NCI-H1092 (cell line): ENCODE results near the gene EBPL.

ENCODE experiments used
- DNase-seq: peaks from one replicate; lab custom pipeline; 2025; lab: John Stamatoyannopoulos, UW

EBPL gene

DNA sequence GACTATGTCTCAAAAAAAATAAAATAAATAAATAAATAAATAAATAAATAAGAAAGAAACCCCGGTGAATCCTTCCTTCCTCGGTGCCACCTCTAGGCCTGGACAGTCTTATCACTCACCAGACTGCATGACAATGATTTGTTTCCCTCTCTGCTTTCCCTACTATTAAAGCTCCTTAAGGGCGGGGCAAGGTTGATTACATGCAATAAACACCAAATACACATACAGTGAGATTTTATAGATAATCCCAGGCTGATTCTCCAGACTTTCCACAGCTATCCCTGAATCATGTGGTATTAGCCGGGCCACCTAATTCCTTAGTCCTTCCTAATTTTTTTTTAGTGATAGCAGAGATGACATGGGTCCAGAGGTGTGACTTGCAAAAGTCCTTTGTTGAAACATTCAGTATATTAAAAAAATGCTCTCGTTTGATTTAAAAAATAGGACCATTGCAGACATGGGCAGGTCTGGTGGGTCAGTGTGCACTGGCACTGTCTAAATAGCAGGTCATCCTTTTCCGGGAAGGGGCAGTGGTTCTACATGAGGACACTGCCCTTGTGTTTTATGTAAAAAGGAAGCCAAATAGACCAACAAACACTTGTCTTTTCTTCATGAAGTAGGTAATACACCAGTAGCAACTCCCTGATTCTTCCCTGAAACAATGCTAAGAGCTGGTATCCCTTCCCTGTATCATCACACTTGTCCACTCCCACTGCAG, 14.5 kb downstream of the EBPL start:
- DNase-seq = no peak

DNA sequence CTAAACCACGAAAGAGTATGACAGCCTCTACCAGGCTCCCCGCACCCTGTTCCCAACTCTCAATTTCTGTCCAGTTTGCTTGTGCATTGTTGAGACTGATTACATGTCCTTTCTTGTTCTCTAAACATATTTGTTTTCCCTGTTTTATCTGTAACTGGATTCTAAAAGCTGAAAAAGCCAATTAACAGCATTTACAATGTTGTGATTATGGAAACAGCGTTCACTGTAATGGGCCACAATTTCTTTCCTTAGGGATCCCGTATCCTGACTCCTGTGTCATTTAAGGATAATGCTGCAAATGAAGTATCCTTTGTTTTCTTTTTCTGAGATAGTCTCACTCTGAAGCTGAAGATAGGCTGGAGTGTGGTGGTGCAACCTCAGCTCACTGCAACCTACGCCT, 20.5 kb downstream of the EBPL start:
- DNase-seq = no peak

DNA sequence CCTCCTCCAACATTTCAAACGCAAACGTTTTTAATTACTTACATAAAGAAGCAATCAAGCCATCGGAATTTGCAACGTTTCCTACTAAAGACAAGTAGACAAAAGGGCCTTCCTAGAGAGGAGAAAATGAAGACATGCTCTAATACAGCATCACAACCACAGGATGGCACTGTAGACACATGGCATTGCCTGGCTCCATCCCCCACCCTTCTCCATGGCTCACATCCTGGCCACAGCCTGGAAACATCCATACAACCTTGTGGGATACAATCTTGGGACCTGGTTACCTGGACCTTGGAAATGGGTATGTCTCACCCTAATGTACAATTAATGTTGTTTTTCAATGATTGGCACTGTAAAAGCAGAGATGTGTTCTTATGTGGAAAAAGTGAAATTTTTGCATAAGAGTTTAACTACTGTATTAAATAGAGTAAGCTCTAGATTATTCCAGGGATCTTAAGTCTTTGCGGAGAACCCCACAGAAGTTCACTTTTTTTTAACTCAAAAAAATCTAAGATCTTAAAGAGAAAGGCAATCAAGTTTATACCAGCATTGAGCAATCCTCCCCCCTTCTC, 21.5 kb downstream of the EBPL start:
- peak; percentile 51 for DNase-seq

DNA sequence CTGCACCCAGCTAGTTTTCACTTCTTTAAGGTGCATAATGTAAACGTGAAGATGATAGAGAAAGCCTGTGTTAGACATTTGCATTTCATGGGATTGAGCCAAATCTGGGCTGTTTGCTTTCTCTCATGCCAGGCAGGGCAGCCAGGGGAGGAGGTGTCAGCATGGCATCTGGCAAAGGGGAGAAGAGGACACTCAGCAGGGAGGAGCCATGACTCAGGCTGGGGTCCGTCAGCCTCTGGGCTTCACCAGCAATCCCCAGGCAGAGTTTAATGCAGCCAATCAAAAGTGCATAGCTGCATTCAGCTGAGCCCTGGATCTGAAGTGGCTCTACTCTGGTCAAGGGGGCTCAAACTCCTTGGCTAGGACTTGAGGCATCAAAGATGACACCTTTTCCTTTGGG, 23.5 kb downstream of the EBPL start:
- DNase-seq = no peak

DNA sequence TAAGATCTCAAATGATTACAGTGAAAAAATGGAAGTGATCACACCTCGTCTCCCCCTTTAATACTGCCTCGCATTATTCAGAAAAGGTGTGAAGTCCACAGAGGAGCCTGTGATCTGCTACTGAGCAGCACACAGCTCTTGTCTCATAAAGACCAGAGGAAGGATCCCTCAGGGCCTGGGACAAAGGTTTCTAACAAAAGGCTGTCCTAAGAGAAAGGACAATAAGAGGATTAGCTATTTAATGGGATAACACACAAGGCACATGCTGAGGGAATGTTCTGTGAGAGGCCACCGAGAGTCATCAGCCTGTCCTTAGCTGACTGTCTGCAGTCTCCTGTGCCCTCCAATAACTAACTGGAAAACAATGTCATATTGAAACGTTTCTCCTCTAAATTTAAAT, 26.7 kb downstream of the EBPL start:
- no peak for DNase-seq

DNA sequence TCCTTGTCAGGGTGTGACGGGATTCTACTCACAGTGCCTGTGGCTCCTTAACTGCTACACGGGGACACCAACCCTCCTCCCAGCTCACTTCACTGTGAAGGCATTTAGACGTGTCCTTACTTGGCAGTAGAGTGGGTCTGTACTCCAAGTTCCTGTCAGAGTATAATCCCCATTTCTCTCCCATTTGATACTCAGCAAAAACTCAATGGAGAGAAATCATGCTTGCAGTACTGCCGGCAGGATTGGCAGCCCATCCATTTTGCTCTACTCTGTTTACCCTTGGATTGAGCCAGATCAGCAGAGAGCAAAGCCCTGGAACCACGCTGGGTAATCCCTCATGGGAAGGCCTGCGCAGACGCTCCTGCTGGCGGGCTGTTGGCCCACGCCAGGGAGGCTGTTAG, 34.0 kb downstream of the EBPL start:
- DNase-seq = no peak

DNA sequence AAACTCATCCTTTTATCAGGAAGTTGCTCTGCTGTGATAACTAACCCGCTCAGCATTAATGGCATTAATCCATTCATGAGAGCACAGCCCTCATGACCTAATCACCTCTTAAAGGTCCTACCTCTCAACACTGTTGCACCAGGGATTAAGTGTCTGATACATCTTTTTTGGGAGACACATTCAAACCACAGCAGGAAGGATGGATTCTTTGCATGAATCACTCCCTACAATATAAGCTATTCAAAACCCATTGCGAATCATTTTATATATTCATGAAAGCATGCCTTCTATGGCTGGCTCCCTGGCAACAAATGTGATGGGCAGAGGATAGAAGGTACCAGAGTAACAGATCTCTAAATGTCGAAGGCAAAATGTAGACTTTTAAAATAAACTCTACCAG, 35.4 kb downstream of the EBPL start:
- no peak for DNase-seq

DNA sequence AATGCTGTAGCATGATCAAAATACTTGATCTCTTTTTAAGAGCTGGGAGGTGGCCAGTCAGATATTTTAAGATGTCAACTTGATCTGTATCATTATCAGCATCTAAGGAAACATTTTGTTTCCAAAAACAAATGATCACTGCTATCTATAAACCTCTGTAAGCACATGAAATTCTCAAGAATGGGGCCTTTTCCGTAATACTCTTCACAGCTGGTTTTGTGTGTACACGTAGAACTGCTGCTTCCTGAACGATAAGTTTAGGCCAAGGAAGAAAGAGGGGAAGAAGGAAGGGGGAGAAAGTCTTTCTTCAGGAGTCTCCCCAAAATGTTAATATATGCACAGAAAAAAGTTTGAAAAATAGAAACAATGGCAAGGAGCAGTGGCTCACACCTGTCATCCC, 37.3 kb downstream of the EBPL start:
- no peak for DNase-seq

DNA sequence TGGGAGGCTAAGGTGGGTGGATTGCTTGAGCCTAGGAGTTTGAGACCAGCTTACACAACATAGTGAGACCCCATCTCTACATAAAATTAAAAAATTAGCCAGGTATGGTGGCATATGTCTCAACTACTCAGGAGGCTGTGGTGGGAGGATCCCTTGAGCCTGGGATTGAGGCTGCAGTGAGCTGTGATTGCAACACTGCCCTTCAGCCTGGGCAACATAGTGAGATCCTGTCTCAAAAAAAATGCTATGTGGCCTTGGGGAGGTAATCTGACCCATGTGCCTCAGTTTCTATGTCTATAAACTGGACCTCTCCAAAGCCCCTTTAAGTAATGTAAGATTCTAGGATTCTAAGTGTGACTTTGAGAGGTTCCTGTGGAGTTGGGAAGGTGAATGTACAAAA, 37.8 kb downstream of the EBPL start:
- DNase-seq = no peak

DNA sequence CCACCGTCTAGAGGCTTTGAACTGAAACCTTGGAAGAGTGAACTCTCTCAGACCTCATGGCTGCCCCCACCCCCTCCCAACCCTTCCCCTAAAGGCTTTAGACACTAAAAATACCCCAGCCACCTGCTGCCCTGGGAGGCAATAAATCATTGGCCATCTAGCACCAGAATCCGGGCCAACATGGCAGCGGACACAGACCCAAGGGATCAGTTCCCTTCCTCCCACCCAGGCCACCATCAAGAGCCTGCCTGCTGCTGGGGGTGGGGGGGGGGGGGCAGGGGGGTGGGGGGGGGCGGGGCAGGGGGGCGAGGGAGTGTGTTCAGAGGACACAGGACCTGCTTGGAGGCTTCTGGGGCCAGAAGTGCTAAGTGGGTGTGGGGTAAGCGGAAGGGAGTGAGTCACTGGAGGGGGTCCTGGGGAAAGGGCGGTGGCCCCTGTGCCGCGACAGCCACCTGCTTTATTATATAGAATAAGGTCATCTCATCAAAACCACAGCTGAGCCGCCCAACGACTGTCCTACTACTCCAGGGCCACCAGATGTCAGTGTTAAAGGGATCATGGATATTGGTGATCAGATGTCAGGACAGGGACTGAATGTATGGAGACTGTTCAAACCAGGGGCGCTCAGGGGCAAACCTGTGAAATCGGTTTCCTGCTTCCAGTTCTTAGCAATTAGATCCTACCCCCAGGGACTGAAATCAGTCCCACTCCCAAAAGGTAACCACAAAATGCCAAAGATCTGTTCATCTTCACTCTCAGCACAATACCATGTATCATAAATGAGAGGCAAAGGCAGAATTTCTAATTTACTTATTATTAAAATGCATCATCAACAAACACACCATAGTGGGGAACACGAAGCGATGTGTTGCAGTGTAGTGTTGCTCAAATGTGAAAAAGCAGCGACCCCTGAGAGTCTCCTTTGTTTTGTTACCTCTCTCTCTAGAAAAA, 38.7 kb downstream of the EBPL start:
- peak; percentile 43 for DNase-seq

DNA sequence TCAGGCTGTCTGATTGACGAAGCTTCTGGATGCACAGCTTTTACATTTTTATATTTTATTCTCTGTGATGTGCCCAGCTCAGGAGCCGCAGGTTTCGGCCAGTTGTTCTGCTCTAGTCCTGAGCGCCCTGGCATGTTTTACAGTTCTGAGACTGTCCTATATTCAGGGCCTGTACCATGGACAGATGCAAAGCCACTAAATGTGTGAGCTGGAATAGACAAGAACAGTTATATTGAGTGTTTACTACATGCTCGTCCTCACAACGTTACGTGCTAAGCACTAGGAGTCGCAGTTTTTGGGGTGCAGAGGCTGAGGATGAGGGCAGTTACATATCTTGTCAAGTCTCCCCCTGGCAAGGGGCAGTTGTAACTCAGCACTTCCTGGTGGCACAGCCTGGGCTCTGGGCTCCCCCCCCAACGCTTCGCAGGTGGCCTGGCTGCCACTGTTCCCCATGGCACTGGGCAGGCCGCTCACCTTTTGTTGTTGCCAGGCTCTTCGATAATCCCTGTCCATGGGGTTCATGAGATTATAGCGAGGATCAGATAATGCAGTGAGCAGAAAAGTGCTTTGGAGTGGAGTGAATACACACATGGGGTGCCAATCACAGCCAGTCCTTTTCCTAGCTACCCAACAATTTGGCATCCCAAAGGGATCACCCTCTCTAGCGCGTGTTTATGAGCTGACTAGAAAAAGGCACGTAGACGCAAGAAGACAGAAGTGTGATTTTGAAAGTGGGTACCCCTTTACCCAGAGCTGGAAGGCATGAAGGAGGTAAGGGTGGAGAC, 39.5 kb downstream of the EBPL start:
- DNase-seq = no peak

DNA sequence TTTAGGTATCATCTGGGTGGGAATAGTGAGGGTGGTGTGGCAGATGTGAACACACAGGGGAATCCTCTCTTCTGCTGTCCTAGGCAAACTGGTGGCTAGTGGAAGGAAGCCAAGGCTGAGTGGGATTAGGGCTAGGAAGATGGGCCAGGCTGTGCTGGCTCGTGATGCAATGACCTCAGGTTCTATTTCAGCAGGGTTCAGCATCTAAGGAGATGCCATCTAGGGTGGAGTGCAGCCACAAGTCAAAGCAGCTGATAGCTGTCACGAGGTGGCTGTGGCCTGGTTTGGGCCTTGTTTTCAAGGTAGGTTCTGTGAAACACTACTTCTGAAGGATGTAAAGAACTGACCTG, 41.3 kb downstream of the EBPL start:
- DNase-seq = no peak

DNA sequence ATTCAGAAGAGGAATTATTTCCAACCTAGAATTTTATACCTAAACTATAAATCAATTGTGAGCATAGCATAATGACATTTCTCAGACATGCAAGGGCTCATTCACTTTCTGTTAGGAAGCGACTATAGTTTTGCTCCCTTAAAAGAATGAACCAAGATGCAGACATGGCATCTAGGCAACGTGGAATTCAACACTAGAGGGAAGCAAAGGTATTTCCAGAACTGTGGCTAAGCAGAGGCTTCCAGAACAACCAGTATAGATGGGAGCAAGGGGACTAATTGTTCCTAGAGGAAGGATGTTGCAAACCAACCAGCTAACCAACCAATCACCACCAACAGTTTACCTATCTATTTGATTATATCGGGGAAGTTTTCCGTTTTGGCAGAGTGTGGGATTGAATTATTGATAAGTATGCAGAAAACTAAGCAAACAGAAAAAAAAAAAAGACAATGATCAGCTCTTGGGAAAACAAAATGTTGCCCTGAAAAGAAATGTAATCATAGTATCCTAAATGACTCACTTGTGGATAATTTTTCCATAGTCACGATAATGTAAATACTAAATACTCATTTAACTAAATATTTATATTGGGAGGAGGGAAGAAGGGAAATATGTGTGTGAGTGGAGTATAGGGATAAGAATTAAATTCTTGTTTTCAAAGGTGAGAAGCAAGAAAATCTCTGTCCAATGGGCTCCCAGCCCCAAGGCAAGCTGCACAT, 41.9 kb downstream of the EBPL start:
- DNase-seq = no peak

DNA sequence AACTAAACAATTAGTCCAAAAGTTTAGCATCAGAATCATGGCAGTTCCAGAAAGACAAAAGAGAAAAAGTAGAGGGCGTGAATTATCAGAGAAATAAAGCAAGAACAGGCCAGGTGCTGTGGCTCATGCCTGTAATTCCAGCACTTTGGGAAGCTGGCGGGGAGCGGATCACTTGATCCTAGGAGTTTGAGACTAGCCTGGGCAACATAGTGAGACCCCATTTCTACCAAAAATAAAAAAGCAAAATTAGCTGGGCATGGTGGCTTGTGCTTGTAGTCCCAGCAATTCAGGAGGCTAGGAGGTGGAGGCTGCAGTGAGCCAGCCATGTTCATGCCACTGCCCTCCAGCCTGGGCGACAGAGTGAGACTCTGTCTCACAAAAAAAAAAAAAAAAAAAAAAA, 44.6 kb downstream of the EBPL start:
- DNase-seq = no peak

DNA sequence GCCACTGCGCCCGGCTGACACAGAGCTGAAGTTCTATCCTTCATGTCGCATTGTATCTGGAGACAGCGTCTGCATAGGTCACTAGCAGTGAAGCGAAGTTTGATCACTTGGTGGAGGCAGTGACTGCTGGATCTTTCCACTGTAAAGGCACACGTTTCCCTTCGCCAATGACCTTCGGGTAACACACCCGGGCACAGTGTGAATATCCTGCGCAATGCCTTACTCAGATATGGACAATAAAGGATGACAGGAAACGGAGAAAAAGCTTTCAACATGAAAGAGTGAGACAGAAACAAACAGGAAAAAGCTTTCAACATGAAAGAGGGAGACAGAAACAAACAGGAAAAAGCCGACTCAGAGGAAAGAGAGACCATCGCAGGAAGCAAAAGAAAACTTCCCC, 45.8 kb downstream of the EBPL start:
- no peak for DNase-seq

DNA sequence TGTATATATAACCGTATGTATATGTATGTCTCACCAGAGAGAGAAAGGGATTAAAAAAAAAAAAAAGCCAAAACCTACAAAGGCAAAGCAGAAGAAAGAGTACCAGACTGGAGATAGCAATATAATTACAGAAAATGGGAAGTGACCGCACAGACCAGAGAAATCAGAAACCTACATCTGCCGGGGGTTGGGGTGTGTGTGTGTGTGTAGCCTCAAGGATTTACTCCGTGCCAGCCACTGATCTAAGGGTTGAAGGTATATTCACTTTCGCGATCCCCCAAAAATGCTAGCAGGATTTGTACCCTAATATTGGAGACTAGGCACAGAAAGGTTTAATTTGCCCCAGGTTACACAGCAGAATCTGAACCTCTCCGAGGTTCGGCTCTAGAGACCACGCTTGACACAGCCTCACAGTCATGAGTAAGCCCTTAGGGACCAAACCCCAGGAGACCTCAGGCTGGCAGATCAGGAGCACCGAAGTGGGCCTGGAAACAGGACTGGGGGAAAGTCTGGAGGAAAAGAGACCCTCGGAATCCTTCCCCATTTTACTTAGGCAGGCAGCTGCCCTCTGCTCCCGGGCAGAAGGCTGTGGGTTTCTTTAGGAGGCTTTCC, 48.1 kb downstream of the EBPL start:
- DNase-seq = no peak

DNA sequence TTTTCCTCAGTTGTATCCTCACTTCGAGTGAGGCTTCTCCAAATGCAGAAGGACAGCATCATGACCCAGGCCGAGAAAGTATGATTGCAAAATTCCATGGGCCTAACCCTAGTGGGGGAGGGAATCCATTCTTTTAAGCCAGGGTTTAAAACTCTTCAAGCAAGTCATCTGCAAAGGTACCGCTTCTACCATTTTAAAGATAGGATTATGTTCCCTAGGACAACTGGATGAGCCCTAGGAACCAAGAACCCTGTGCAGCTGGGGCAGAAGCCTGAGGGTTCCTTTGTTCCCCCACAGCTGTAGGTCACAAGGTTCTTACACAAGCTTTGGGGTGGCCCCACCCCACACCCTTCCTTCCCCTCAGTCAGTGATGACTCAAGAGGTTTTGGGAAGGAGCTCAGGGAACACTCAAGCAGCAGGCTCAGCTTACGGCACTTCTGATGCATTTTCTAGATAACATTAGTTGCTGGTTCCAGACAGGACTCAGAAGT, 49.4 kb downstream of the EBPL start:
- DNase-seq = no peak

DNA sequence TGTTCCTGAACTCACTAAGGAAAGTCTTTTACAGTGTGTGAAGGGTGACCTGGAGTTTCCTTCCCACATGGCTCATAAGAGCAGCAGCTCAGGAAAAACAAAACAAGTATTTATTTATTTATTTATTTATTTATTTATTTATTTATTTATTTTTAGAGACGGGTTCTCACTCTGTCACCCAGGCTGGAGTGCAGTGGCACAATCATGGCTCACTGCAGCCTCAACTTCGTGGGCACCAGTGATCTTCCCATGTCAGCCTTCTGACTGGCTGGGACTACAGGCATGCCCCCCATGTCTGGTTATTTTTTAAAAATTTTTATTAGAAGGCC, 52.6 kb downstream of the EBPL start:
- DNase-seq = no peak

DNA sequence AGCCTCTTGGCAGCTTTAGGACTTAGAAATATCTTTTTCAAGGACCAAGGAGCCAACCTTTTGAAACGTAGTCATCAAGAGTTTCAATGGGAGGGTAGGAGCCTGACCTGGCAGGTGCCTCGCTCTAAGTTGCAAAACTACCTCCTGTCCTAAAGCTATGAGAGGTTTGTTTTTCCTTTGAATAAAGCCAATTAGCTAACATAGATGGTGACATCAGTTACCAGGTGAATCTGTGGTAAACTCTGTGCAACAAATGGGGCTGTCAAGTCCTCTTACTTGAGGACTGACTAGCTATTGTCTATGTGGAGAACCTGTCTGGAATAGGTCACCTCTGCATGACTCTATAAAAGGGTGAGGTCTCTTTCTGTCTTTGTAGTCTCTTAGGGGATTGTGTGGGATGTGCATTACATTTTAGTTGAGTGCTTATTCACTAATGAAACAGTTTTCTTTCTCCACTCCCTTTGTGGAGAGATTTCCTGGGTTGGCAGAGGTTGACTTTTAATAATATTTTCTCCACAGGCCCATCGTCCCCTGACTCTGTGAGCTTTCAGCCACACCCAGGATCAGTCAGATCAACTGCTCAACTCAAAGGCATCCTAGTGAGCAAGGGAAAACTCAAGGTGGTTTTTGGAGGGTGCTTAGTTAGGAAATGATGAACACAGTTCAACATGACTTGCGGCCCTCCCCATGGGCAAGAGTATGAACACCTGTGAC, 53.1 kb downstream of the EBPL start:
- no peak for DNase-seq

DNA sequence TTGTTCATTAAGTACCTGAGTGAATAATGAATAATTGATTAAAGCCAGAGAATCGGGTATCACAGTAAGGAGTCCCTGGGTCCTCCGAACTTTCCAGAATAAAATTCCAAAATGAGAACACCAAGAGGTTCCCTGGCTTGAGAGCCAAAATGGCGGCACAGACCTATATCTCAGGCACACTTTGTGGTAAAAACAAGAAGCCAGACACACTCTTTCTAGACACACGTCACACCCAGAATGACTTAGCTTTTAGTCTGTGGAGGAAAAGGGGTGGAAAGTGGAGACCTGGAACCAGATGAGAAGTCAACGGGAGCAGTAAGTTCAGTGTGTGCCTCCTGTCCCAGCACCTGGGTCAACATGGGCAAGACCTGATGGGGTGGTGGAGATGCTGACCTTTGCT, 54.6 kb downstream of the EBPL start:
- no peak for DNase-seq
